ENCODE measurements around the gene PRKCE.

The PRKCE gene

GRCh38 chr2:45879406-45879805 lies 227.9 kb downstream of the PRKCE start:
- TF ChIP-seq, protein P1, sequence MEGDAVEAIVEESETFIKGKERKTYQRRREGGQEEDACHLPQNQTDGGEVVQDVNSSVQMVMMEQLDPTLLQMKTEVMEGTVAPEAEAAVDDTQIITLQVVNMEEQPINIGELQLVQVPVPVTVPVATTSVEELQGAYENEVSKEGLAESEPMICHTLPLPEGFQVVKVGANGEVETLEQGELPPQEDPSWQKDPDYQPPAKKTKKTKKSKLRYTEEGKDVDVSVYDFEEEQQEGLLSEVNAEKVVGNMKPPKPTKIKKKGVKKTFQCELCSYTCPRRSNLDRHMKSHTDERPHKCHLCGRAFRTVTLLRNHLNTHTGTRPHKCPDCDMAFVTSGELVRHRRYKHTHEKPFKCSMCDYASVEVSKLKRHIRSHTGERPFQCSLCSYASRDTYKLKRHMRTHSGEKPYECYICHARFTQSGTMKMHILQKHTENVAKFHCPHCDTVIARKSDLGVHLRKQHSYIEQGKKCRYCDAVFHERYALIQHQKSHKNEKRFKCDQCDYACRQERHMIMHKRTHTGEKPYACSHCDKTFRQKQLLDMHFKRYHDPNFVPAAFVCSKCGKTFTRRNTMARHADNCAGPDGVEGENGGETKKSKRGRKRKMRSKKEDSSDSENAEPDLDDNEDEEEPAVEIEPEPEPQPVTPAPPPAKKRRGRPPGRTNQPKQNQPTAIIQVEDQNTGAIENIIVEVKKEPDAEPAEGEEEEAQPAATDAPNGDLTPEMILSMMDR (IDR thresholded peaks at IDR 0.05; ENCODE audit: insufficient read depth, low read depth, low read length, missing control alignments) = no peak
- DNase-seq (ENCODE audit: low read depth) = no peak
- no peak overlapping the region for H3K4me3 ChIP-seq (ENCODE audit: low read length)

- TF ChIP-seq, protein P1 (IDR thresholded peaks at IDR 0.05; ENCODE audit: insufficient read depth, low read depth, low read length, missing control alignments) = no peak
- no peak for DNase-seq (ENCODE audit: low read depth)
- no peak overlapping the region for H3K4me3 ChIP-seq (ENCODE audit: low read length)
Observed at GRCh38 chr2:45879936-45880335, 228.5 kb downstream of the PRKCE start.

DNA sequence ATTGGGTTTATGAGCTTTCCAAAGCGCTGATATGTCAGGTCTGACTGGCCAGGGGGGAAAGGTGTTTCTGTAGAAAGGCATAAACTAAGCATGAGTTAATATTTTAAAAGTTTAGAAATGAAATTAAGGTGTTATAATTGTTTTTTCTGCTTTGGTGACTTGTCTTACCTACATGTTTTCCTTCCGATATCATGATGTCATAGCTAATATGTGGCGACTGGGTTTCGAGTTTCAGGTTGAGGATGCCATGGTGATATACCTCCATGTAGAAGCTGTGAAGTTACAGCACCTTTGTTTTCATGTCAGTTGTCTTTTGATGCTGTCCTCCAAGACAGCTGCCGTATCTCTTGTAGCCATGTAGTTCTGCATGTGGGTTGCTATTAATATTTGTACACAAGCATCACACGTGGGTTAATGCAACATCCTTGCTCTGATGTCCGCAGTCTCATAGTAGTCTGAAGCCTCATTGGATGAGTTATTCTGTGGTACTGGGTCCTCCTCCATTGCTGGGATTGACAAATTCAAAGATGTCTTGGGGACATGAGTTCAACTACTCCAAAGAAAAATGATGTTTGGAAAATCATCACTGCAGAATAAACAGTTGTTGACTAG lies 230.6 kb downstream of the PRKCE start:
- DNase-seq (ENCODE audit: low read depth) = no peak
- H3K4me3 ChIP-seq (ENCODE audit: low read length) = no peak overlapping the region
- TF ChIP-seq, protein P1 (IDR thresholded peaks at IDR 0.05; ENCODE audit: insufficient read depth, low read depth, low read length, missing control alignments) = no peak

GRCh38 chr2:45882707-45883602 lies 231.5 kb downstream of the PRKCE start:
- no peak for DNase-seq (ENCODE audit: low read depth)
- TF ChIP-seq, protein P1 (IDR thresholded peaks at IDR 0.05; ENCODE audit: insufficient read depth, low read depth, low read length, missing control alignments) = no peak

DNA sequence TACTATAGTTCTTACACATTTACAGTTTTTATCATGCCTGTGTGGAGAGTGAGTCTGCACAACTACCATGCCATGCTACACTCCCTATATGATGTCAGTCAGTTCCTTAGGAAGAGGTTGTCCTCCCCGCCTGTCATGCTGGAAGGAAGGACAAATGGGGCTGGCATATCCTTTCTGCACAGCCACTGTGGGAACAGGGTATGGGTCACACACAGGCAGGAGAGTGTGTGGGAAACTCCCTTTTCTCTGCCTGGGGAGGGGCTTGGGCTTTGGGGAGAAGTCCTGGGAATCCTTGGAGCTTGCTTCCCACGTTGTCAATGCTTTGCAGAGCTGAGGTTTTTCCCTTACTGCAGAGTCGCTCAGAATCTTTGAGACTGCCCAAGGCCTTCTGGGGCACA lies 232.1 kb downstream of the PRKCE start:
- TF ChIP-seq, protein P1 (IDR thresholded peaks at IDR 0.05; ENCODE audit: insufficient read depth, low read depth, low read length, missing control alignments) = no peak
- H3K4me3 ChIP-seq (ENCODE audit: low read length) = no peak overlapping the region
- DNase-seq (ENCODE audit: low read depth) = no peak

More at GRCh38 chr2:45882707-45883602, 231.5 kb downstream of the PRKCE start:
- H3K4me3 ChIP-seq (ENCODE audit: low read length) = no peak overlapping the region

GRCh38 chr2:45884126-45884525 lies 232.7 kb downstream of the PRKCE start:
- TF ChIP-seq, protein P1 (IDR thresholded peaks at IDR 0.05; ENCODE audit: insufficient read depth, low read depth, low read length, missing control alignments) = no peak
- H3K4me3 ChIP-seq (ENCODE audit: low read length) = no peak overlapping the region
- DNase-seq (ENCODE audit: low read depth) = no peak
